ENCODE results near the gene KRT39.

The KRT39 gene

DNA sequence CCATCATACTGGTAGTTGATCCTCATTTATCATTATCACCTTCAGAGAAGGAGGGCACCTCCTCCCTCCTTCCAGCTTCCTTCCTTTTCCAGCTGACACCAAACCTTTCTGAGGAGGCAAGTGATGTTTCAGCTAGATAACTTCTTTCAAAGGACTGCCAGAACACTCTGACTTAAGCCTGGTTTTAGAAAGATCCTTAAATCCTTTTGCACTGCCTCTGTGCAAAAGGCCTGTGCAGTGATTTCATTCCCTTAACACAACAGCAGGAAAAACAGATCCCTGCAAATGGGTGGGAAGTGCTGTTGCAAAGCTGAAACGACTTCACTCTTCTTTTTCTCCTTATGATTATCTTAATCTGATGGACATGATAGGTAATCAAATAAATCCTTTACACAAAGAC, 22.2 kb downstream of the KRT39 start:
- Histone ChIP-seq H3K27me3 (ENCODE audit: insufficient read depth, low read length, poor library complexity) (peaks cover 40% of the 10 kb centered on the region), H3K4me1 (ENCODE audit: insufficient read depth, low read length) (no peaks in the 10 kb centered on the region), H3K9ac (ENCODE audit: low read depth, low read length) (no peak overlapping the region), H4K20me1 (ENCODE audit: insufficient read depth, low read length) (peaks cover 2% of the 10 kb centered on the region; the same call in 1 of the 2 replicates), H3K4me2 (ENCODE audit: insufficient read depth, low read length) (no peak overlapping the region), H3K9me3 (ENCODE audit: insufficient read depth, low read length, severe bottlenecking) (no peaks in the 10 kb centered on the region), H3K79me2 (ENCODE audit: insufficient read depth, low read length) (no peaks in the 10 kb centered on the region), H3K4me3 (ENCODE audit: low read depth in 1 of 2, low read length in 2 of 2) (no peak overlapping the region), H3K36me3 (ENCODE audit: insufficient read depth, low read length) (no peaks in the 10 kb centered on the region), H3K27ac (ENCODE audit: low read length) (no peak overlapping the region), H2AFZ (ENCODE audit: low read depth, low read length) (no peak overlapping the region)
- ATAC-seq (ENCODE audit: insufficient read depth, low read depth) = no peak
- TF ChIP-seq, protein P1, sequence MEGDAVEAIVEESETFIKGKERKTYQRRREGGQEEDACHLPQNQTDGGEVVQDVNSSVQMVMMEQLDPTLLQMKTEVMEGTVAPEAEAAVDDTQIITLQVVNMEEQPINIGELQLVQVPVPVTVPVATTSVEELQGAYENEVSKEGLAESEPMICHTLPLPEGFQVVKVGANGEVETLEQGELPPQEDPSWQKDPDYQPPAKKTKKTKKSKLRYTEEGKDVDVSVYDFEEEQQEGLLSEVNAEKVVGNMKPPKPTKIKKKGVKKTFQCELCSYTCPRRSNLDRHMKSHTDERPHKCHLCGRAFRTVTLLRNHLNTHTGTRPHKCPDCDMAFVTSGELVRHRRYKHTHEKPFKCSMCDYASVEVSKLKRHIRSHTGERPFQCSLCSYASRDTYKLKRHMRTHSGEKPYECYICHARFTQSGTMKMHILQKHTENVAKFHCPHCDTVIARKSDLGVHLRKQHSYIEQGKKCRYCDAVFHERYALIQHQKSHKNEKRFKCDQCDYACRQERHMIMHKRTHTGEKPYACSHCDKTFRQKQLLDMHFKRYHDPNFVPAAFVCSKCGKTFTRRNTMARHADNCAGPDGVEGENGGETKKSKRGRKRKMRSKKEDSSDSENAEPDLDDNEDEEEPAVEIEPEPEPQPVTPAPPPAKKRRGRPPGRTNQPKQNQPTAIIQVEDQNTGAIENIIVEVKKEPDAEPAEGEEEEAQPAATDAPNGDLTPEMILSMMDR (IDR thresholded peaks at IDR 0.05; ENCODE audit: borderline replicate concordance, extremely low read depth, low read length, poor library complexity, severe bottlenecking) = no peak
- no peak for TF ChIP-seq EZH2 (IDR thresholded peaks at IDR 0.05; ENCODE audit: borderline replicate concordance, low read depth, low read length, severe bottlenecking)
- no peak for DNase-seq

DNA sequence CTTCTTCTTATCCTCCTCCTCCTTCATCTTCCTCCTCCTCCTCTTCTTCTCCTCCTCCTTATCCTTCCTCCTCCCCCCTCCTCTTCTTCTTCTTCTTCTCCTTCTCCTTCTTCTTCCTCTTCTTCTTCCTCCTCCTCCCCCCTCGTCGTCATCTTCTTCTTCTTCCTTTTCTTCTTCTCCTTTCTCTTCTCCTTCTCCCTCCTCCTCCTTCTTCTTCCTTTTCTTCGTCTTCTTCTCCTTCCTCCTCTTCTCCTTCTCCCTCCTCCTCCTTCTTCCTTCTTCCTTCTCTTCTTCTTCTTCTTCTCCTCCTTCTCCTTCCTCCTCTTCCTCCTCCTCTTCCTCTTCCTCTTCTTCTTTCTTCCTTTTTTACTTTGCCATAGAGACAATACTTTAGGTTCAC, 24.2 kb downstream of the KRT39 start:
- Histone ChIP-seq H3K4me2 (ENCODE audit: insufficient read depth, low read length) (no peak overlapping the region), H3K4me1 (ENCODE audit: insufficient read depth, low read length) (no peaks in the 10 kb centered on the region), H3K27ac (ENCODE audit: low read length) (no peak overlapping the region), H4K20me1 (ENCODE audit: insufficient read depth, low read length) (peaks cover 2% of the 10 kb centered on the region; the same call in 1 of the 2 replicates), H3K36me3 (ENCODE audit: insufficient read depth, low read length) (no peaks in the 10 kb centered on the region), H3K9ac (ENCODE audit: low read depth, low read length) (no peak overlapping the region), H3K27me3 (ENCODE audit: insufficient read depth, low read length, poor library complexity) (peaks cover 50% of the 10 kb centered on the region), H3K4me3 (ENCODE audit: low read depth in 1 of 2, low read length in 2 of 2) (no peak overlapping the region), H2AFZ (ENCODE audit: low read depth, low read length) (no peak overlapping the region), H3K9me3 (ENCODE audit: insufficient read depth, low read length, severe bottlenecking) (no peaks in the 10 kb centered on the region), H3K79me2 (ENCODE audit: insufficient read depth, low read length) (no peaks in the 10 kb centered on the region)
- TF ChIP-seq EZH2 (IDR thresholded peaks at IDR 0.05; ENCODE audit: borderline replicate concordance, low read depth, low read length, severe bottlenecking) = no peak
- TF ChIP-seq, protein P1 (IDR thresholded peaks at IDR 0.05; ENCODE audit: borderline replicate concordance, extremely low read depth, low read length, poor library complexity, severe bottlenecking) = no peak
- ATAC-seq (ENCODE audit: insufficient read depth, low read depth) (no peak), DNase-seq (no peak)

DNA sequence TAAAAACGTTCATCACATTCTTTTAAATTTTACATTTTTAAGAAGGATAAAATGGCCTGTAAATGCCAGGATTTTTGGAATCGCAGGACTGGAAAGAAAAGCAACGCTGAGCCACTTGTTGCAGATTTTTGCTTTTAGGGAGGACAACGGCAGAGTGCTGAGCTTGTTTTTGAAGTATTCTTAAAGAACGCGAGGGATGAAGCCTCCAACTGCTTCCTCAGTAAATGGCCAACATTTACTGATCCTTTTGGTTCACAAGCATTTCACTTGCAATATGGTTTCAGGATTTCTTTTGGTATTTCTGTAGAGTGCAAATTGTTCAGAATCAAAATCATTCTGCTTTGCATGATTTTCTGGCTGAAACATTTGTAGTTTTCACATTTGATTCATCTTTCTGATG, 26.5 kb downstream of the KRT39 start:
- Histone ChIP-seq H3K4me2 (ENCODE audit: insufficient read depth, low read length) (no peak overlapping the region), H2AFZ (ENCODE audit: low read depth, low read length) (no peak overlapping the region), H3K4me3 (ENCODE audit: low read depth in 1 of 2, low read length in 2 of 2) (no peak overlapping the region), H3K27me3 (ENCODE audit: insufficient read depth, low read length, poor library complexity) (peaks cover 40% of the 10 kb centered on the region), H3K36me3 (ENCODE audit: insufficient read depth, low read length) (no peaks in the 10 kb centered on the region), H3K4me1 (ENCODE audit: insufficient read depth, low read length) (no peaks in the 10 kb centered on the region), H3K9me3 (ENCODE audit: insufficient read depth, low read length, severe bottlenecking) (no peaks in the 10 kb centered on the region), H4K20me1 (ENCODE audit: insufficient read depth, low read length) (0 out of 2 replicates have a peak, but pooled peaks cover under 1% of the 10 kb centered on the region), H3K79me2 (ENCODE audit: insufficient read depth, low read length) (no peaks in the 10 kb centered on the region), H3K9ac (ENCODE audit: low read depth, low read length) (no peak overlapping the region), H3K27ac (ENCODE audit: low read length) (no peak overlapping the region)
- TF ChIP-seq, protein P1 (IDR thresholded peaks at IDR 0.05; ENCODE audit: borderline replicate concordance, extremely low read depth, low read length, poor library complexity, severe bottlenecking) = no peak
- no peak for TF ChIP-seq EZH2 (IDR thresholded peaks at IDR 0.05; ENCODE audit: borderline replicate concordance, low read depth, low read length, severe bottlenecking)
- DNase-seq = no peak
- ATAC-seq (ENCODE audit: insufficient read depth, low read depth) = no peak

DNA sequence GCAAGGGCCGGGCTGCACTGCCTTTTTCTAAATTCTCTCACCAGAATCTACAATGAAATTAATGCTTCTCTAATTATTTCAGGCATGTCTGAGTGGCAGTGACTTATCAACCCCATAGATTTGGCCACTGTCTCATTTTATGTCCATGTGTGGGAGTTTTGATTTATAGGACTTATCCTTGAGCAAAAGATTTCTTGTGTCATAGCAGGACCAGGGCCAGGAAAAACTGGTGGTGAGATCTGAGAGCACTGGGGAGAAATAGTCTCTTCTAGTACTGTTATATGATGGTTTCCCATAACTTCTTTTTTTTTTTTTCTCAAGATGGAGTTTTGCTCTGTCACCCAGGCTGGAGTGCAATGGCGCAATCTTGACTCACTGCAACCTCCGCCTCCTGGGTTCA, 27.8 kb downstream of the KRT39 start:
- H2AFZ ChIP-seq (ENCODE audit: low read depth, low read length) = no peak overlapping the region
- H3K4me1 ChIP-seq (ENCODE audit: insufficient read depth, low read length) = no peaks in the 10 kb centered on the region
- no peaks in the 10 kb centered on the region for H3K79me2 ChIP-seq (ENCODE audit: insufficient read depth, low read length)
- no peaks in the 10 kb centered on the region for H4K20me1 ChIP-seq (ENCODE audit: insufficient read depth, low read length)
- TF ChIP-seq EZH2 (IDR thresholded peaks at IDR 0.05; ENCODE audit: borderline replicate concordance, low read depth, low read length, severe bottlenecking) = no peak
- TF ChIP-seq, protein P1 (IDR thresholded peaks at IDR 0.05; ENCODE audit: borderline replicate concordance, extremely low read depth, low read length, poor library complexity, severe bottlenecking) = no peak
- no peak overlapping the region for H3K9ac ChIP-seq (ENCODE audit: low read depth, low read length)
- no peak for DNase-seq
- H3K27me3 ChIP-seq (ENCODE audit: insufficient read depth, low read length, poor library complexity) = peaks cover 29% of the 10 kb centered on the region
- H3K4me2 ChIP-seq (ENCODE audit: insufficient read depth, low read length) = no peak overlapping the region
- no peaks in the 10 kb centered on the region for H3K9me3 ChIP-seq (ENCODE audit: insufficient read depth, low read length, severe bottlenecking)
- H3K36me3 ChIP-seq (ENCODE audit: insufficient read depth, low read length) = no peaks in the 10 kb centered on the region
- no peak overlapping the region for H3K27ac ChIP-seq (ENCODE audit: low read length)
- H3K4me3 ChIP-seq (ENCODE audit: low read depth in 1 of 2, low read length in 2 of 2) = no peak overlapping the region
- ATAC-seq (ENCODE audit: insufficient read depth, low read depth) = no peak

Data from DND-41 (cell line).